ENCODE results near the gene POLDIP3.
"Not testable (repeated sequence)": the region's sequence is repeated elsewhere in the genome, so short reads cannot be mapped to it uniquely, and the experiment has no call there.

POLDIP3 gene

GRCh38 chr22:42584364-42584940 lies 30.2 kb downstream of the POLDIP3 start:
- DNase-seq, result no peak

GRCh38 chr22:42582987-42583386 lies 31.7 kb downstream of the POLDIP3 start:
- no peak for DNase-seq

- DNase-seq, result peak; percentile 86
Observed at GRCh38 chr22:42581762-42582716, 32.6 kb downstream of the POLDIP3 start.

GRCh38 chr22:42581194-42581761 lies 33.4 kb downstream of the POLDIP3 start:
- not testable (repeated sequence) for DNase-seq

- DNase-seq, result not testable (repeated sequence)
Observed at GRCh38 chr22:42580040-42580439, 34.6 kb downstream of the POLDIP3 start.

GRCh38 chr22:42577623-42578240 lies 37.0 kb downstream of the POLDIP3 start:
- DNase-seq, result no peak

GRCh38 chr22:42577141-42577540 lies 37.5 kb downstream of the POLDIP3 start:
- DNase-seq, result not testable (repeated sequence)

GRCh38 chr22:42575996-42576574 lies 38.6 kb downstream of the POLDIP3 start:
- DNase-seq, result not testable (repeated sequence)

GRCh38 chr22:42574468-42574867 lies 40.2 kb downstream of the POLDIP3 start:
- not testable (repeated sequence) for DNase-seq

GRCh38 chr22:42574046-42574445 lies 40.6 kb downstream of the POLDIP3 start:
- DNase-seq, result not testable (repeated sequence)

- DNase-seq, result not testable (repeated sequence)
Observed at GRCh38 chr22:42571068-42571467, 43.6 kb downstream of the POLDIP3 start.

- DNase-seq, result not testable (repeated sequence)
Observed at GRCh38 chr22:42570580-42570979, 44.1 kb downstream of the POLDIP3 start.

- not testable (repeated sequence) for DNase-seq
Observed at GRCh38 chr22:42567950-42568349, 46.7 kb downstream of the POLDIP3 start.

GRCh38 chr22:42565956-42566355 lies 48.7 kb downstream of the POLDIP3 start:
- DNase-seq, result no peak

- DNase-seq, result no peak
Observed at GRCh38 chr22:42564699-42565098, 50.0 kb downstream of the POLDIP3 start.

- DNase-seq, result not testable (repeated sequence)
Observed at GRCh38 chr22:42563943-42564342, 50.7 kb downstream of the POLDIP3 start.

- no peak for DNase-seq
Observed at GRCh38 chr22:42562684-42563083, 52.0 kb downstream of the POLDIP3 start.

- DNase-seq, result no peak
Observed at GRCh38 chr22:42562279-42562678, 52.4 kb downstream of the POLDIP3 start.

- no peak for DNase-seq
Observed at GRCh38 chr22:42561856-42562255, 52.8 kb downstream of the POLDIP3 start.

- no peak for DNase-seq
Observed at GRCh38 chr22:42560781-42561180, 53.9 kb downstream of the POLDIP3 start.

- DNase-seq, result no peak
Observed at GRCh38 chr22:42560381-42560780, 54.3 kb downstream of the POLDIP3 start.

- peak; percentile 95 for DNase-seq
Observed at GRCh38 chr22:42553475-42554361, 61.0 kb downstream of the POLDIP3 start, which contains the start of gene SERHL2. Gene SERHL2 (plus strand): TSS chr22:42553956. CDS start chr22:42554021, 65 bp downstream.

All from right forelimb (tissue), 1 donor.